ENCODE results near the gene AANAT.

- TF ChIP-seq ZNF114 (tag by site-specific recombination; IDR thresholded peaks at IDR 0.05) (no peak), ZNF792 (tag by site-specific recombination; IDR thresholded peaks at IDR 0.05) (no peak), REPIN1 (tag by site-specific recombination; IDR thresholded peaks at IDR 0.05; ENCODE audit: low read depth) (no peak), ZNF2 (tag by site-specific recombination; IDR thresholded peaks at IDR 0.05) (no peak), ZNF302 (tag by site-specific recombination; IDR thresholded peaks at IDR 0.05; ENCODE audit: low read depth) (no peak), YY1 (tag by site-specific recombination; IDR thresholded peaks at IDR 0.05) (no peak), BCL11B (tag by site-specific recombination; IDR thresholded peaks at IDR 0.05; ENCODE audit: low read depth) (no peak), ZNF155 (tag by site-specific recombination; IDR thresholded peaks at IDR 0.05) (no peak), ZNF623 (tag by site-specific recombination; IDR thresholded peaks at IDR 0.05) (no peak), REST (tag by site-specific recombination; IDR thresholded peaks at IDR 0.05) (no peak), CTCF (tag by site-specific recombination; IDR thresholded peaks at IDR 0.05) (no peak), ZNF133 (tag by site-specific recombination; IDR thresholded peaks at IDR 0.05) (no peak)
Observed at GRCh38 chr17:76442341-76443338, 24.8 kb upstream of the AANAT start.

Data from HEK293 (cell line).